Upper lobe of left lung (tissue), 6 donors: ENCODE data around the gene TMEM39B. TPM values are rescaled to one million over a fixed set of nuclear protein-coding genes. Genes with fewer than 3 reads are reported as not detected.

Source experiments
- ATAC-seq, 2 donors: fragments of 200-7000 bp; cut with Tn5 transposase; one replicate each; pipeline ENCODE4 v1.9.1; 2022; ENCODE audit warnings: mild to moderate bottlenecking in 2 of 2, moderate library complexity in 2 of 2; ENCODE audit not compliant: low FRiP score in 2 of 2
- DNase-seq, 2 donors: peaks; one replicate each; pipeline ENCODE4 v3.0.0-alpha.2; 2019 to 2020
- H3K27ac ChIP-seq, 4 donors: fragments of 200-600 bp; sonication (generic); one replicate each; pipeline ENCODE4 v1.5.1; 2016 to 2019
- H3K27me3 ChIP-seq, 4 donors: fragments of 200-600 bp; sonication (generic); one replicate each; pipeline ENCODE4 v1.5.1; 2017 to 2019
- H3K36me3 ChIP-seq, 4 donors: fragments of 200-600 bp; sonication (generic); one replicate each; pipeline ENCODE4 v1.5.1; 2016 to 2019
- H3K4me1 ChIP-seq, 4 donors: fragments of 200-600 bp; sonication (generic); one replicate each; pipeline ENCODE4 v1.5.1; 2018 to 2019
- H3K4me3 ChIP-seq, 4 donors: fragments of 200-600 bp; sonication (generic); one replicate each; pipeline ENCODE4 v1.5.1; 2017 to 2019; ENCODE audit warnings: mild to moderate bottlenecking in 2 of 4, moderate library complexity in 1 of 4
- H3K9me3 ChIP-seq, 4 donors: fragments of 200-600 bp; sonication (generic); one replicate each; pipeline ENCODE4 v1.5.1; 2018 to 2019
- CTCF ChIP-seq, 6 experiments: fragments of 450-650 bp in 4 of 6; fragments of 200-600 bp in 2 of 6; sonication (generic) in 2 of 6; IDR thresholded peaks; one replicate each; pipeline ENCODE4 v1.5.1; 2016 to 2019; ENCODE audit warnings: antibody characterized with exemption in 6 of 6
- EP300 ChIP-seq, 4 donors: sonication (generic); formaldehyde crosslinking; IDR thresholded peaks; one replicate each; pipeline ENCODE4 v1.5.1; 2017; ENCODE audit warnings: antibody characterized with exemption in 4 of 4, control low read depth in 2 of 4
- POLR2A ChIP-seq, 4 donors: fragments of 450-650 bp; IDR thresholded peaks; one replicate each; pipeline ENCODE4 v1.5.1; 2016 to 2017; ENCODE audit warnings: antibody characterized with exemption in 4 of 4, mild to moderate bottlenecking in 2 of 4
- POLR2AphosphoS5 ChIP-seq, 2 donors: sonication (generic); formaldehyde crosslinking; IDR thresholded peaks; one replicate each; pipeline ENCODE4 v1.5.1; 2017; ENCODE audit warnings: antibody characterized with exemption in 2 of 2
- WGBS, 2 donors: methylation state at CpG; one replicate each; pipeline ENCODE4 v1.1.5; 2017 to 2018; 5-methylcytosine and 5-hydroxymethylcytosine counted together
- total RNA-seq, 6 donors: library from RNA; depleted of rRNA in 4 of 6; stranded (reverse); fragments of >200 nt in 4 of 6; gene quantifications; one replicate each; pipeline versions ENCODE4 v1.1.0 to v1.2.1, GENCODE V29; 2016 to 2021
- donor health status: DM: no; HTN: no; CAD: no; lungs with moderate emphysema.
- donor health status: DM: no; HTN: yes; CAD: no; lungs with severe emphysema.

Gene TMEM39B
- total RNA-seq, 6 donors from 2014 or later = 5.0 to 22.1 (median 10.2) TPM

DNA sequence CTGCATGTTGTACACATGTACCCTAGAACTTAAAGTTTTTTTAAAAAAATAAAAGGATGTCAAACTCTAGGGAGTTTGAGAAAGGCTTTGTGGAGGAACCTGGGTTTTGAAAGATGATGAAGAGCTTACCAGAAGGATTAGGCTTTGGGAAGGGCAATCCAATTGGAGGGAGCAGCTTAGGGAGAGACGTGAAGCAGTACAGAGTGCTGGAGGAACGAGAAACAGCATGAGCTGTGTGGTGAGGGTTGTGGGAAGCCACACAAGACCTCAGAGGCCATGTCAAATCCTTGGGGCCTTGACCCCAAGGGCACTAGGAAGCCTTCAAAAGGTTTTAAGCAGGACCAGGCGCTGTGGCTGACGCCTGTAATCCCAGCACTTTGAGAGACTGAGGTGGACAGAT, 26.7 kb downstream of the TMEM39B start:
- no peak for TF ChIP-seq POLR2A (IDR thresholded peaks at IDR 0.05)
- no peak for TF ChIP-seq POLR2AphosphoS5 (IDR thresholded peaks at IDR 0.05)
- TF ChIP-seq CTCF (IDR thresholded peaks at IDR 0.05) = no peak
- no peak for TF ChIP-seq EP300 (IDR thresholded peaks at IDR 0.05)
- DNase-seq (no peak), ATAC-seq (no peak)
- Histone ChIP-seq H3K36me3 (peaks cover 2 to 76% (median 44%) of the 10 kb centered on the region in 4 donors), H3K4me3 (no peak overlapping the region), H3K27ac (no peak overlapping the region), H3K9me3 (no peaks in the 10 kb centered on the region), H3K4me1 (no peaks in the 10 kb centered on the region), H3K27me3 (no peaks in the 10 kb centered on the region)
- 85 to 94% methylated on average over 4 of the region's 4 CpGs for WGBS, 2 donors

- peak in 1 of 2 donors; percentile 44 for ATAC-seq
- Histone ChIP-seq H3K4me3 (no peak overlapping the region), H3K4me1 (no peaks in the 10 kb centered on the region), H3K27me3 (no peaks in the 10 kb centered on the region), H3K36me3 (peaks cover 2 to 67% (median 34%) of the 10 kb centered on the region in 4 donors), H3K27ac (no peak overlapping the region), H3K9me3 (no peaks in the 10 kb centered on the region)
- DNase-seq = no peak
- 91 to 98% methylated on average over 8 to 10 of the region's 10 CpGs for WGBS, 2 donors
- TF ChIP-seq CTCF (IDR thresholded peaks at IDR 0.05) (no peak), POLR2AphosphoS5 (IDR thresholded peaks at IDR 0.05) (no peak), EP300 (IDR thresholded peaks at IDR 0.05) (no peak), POLR2A (IDR thresholded peaks at IDR 0.05) (no peak)
Observed at GRCh38 chr1:32100359-32100758, 27.6 kb downstream of the TMEM39B start.

DNA sequence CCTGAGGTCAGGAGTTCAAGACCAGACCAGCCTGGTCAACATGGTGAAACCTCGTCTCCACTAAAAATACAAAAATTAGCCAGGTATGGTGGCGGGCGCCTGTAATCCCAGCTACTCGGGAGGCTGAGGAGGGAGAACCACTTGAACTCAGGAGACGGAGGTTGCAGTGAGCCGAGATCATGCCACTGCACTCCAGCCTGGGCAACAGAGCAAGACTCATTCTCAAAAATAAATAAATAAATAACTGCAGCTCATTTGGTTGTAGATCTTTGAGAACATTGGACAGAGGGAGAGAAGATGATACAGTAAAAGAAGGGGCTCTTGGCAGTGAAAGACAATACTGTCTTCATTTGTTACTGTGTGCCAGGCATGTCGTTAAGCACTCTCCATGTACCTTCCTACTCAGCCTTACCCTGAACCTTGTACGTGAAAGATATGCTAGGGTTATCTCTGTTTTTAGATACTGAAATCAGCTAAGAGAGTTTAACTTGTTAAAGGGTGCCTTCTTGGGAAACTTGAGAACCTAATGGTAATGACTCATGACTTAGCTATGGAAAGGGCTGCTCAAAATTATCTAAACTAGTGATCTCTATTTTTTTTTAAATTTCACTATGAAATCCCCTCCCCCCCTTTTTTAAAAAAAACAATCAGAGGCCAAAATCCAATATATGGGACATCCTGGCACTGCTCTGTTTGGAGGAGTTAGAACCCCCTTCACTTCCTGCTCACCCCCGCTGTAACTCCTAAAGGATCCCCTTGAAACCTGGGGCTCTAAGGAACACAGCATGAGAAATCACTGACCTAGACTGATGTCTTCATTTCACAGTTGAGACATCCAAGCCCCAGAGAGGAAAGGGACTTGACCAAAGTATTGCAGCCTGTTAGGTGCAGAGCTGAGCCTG, 28.3 kb downstream of the TMEM39B start:
- TF ChIP-seq POLR2A (IDR thresholded peaks at IDR 0.05) = no peak
- no peak for TF ChIP-seq EP300 (IDR thresholded peaks at IDR 0.05)
- no peak for TF ChIP-seq CTCF (IDR thresholded peaks at IDR 0.05)
- TF ChIP-seq POLR2AphosphoS5 (IDR thresholded peaks at IDR 0.05) = no peak
- WGBS, 2 donors = 87 to 94% methylated on average over 9 of the region's 9 CpGs
- H3K36me3 ChIP-seq = peaks cover under 1 to 60% (median 28%) of the 10 kb centered on the region in 4 donors
- no peak overlapping the region for H3K4me3 ChIP-seq
- no peaks in the 10 kb centered on the region for H3K4me1 ChIP-seq
- no peaks in the 10 kb centered on the region for H3K27me3 ChIP-seq
- no peak for ATAC-seq
- H3K9me3 ChIP-seq = no peaks in the 10 kb centered on the region
- no peak overlapping the region for H3K27ac ChIP-seq
- DNase-seq = no peak

GRCh38 chr1:32104127-32104526, 31.4 kb downstream of the TMEM39B start:
- 80 to 89% methylated on average over 4 of the region's 4 CpGs for WGBS, 2 donors
- no peak overlapping the region for H3K27ac ChIP-seq
- no peak overlapping the region for H3K4me3 ChIP-seq
- no peak for ATAC-seq
- no peak for DNase-seq
- H3K9me3 ChIP-seq = no peaks in the 10 kb centered on the region
- H3K36me3 ChIP-seq = peaks cover 0 to 33% (median 14%) of the 10 kb centered on the region in 4 donors
- TF ChIP-seq EP300 (IDR thresholded peaks at IDR 0.05) = no peak
- no peak for TF ChIP-seq CTCF (IDR thresholded peaks at IDR 0.05)
- no peak for TF ChIP-seq POLR2AphosphoS5 (IDR thresholded peaks at IDR 0.05)
- no peak for TF ChIP-seq POLR2A (IDR thresholded peaks at IDR 0.05)
- no peaks in the 10 kb centered on the region for H3K27me3 ChIP-seq
- H3K4me1 ChIP-seq = peaks cover 4 to 12% (median 8%) of the 10 kb centered on the region in 4 donors
